Adrenal gland (tissue), 12 donors: ENCODE measurements around the gene PSMB7. TPM values are rescaled to one million over a fixed set of nuclear protein-coding genes. Genes with fewer than 3 reads are reported as not detected.

Source experiments
- DNase-seq, 7 donors: peaks; one replicate each; pipeline ENCODE4 v3.0.0-alpha.2; 2019 to 2020
- H3K27ac ChIP-seq, 5 donors: fragments of 200-600 bp; sonication (generic) in 4 of 5; 1 replicate in 3 of 5; 2 replicates in 2 of 5; pipeline versions ENCODE4 v1.5.1 to v1.8.0; 2016 to 2020; ENCODE audit warnings: mild to moderate bottlenecking in 1 of 5
- H3K27me3 ChIP-seq: fragments of 200-600 bp; 2 replicates; pipeline ENCODE4 v1.8.0; 2021
- H3K36me3 ChIP-seq, 2 donors: fragments of 200-600 bp; replicated peaks in 1 of 2; 1 replicate in 1 of 2; 2 replicates in 1 of 2; pipeline versions ENCODE4 v1.5.1 to v1.8.0; 2018 to 2022
- H3K4me1 ChIP-seq, 2 donors: fragments of 200-600 bp; replicated peaks in 1 of 2; 1 replicate in 1 of 2; 2 replicates in 1 of 2; pipeline versions ENCODE4 v1.5.1 to v1.8.0; 2018 to 2021
- H3K4me3 ChIP-seq, 4 donors: fragments of 200-600 bp; sonication (generic) in 3 of 4; one replicate each; pipeline ENCODE4 v1.5.1; 2016 to 2018
- H3K9me3 ChIP-seq, 3 donors: fragments of 200-600 bp; sonication (generic) in 1 of 3; replicated peaks in 1 of 3; 1 replicate in 2 of 3; 2 replicates in 1 of 3; pipeline versions ENCODE4 v1.5.1 to v1.8.0; 2016 to 2021
- CTCF ChIP-seq, 6 experiments: fragments of 450-650 bp in 4 of 6; fragments of 200-600 bp in 2 of 6; sonication (generic) in 1 of 6; IDR thresholded peaks; 1 replicate in 5 of 6; 2 replicates in 1 of 6; pipeline versions ENCODE4 v1.5.1 to v1.8.0; 2016 to 2021; ENCODE audit warnings: antibody characterized with exemption in 6 of 6, mild to moderate bottlenecking in 2 of 6, moderate library complexity in 1 of 6
- POLR2A ChIP-seq, 2 donors: fragments of 450-650 bp; IDR thresholded peaks; one replicate each; pipeline ENCODE4 v1.6.1; 2017; ENCODE audit warnings: antibody characterized with exemption in 2 of 2, mild to moderate bottlenecking in 2 of 2, moderate library complexity in 1 of 2
- WGBS, 4 donors: extraction: QIAGEN DNeasy Blood & Tissue Kit in 2 of 4; methylation state at CpG; one replicate each; pipeline versions ENCODE4 v1.1.5 to v1.1.7; 2013 to 2017; 5-methylcytosine and 5-hydroxymethylcytosine counted together
- intact Hi-C, 2 donors: fragments of 100-400 bp; cut with DNase I; formaldehyde crosslinking; loops; one replicate each; pipeline versions ENCODE4 v1.14.1 to v1.15.0; 2022 to 2023
- polyA plus RNA-seq, 3 donors: library from polyadenylated mRNA; stranded (reverse); fragments of 200-250 nt in 2 of 3; fragments of 350-450 nt in 1 of 3; fragmentation: Illumina TruSeq in 1 of 3; extraction: RNeasy Lipid Tissue Mini Kit (QIAGEN cat#74804) in 1 of 3; gene quantifications; one replicate each; pipeline ENCODE4 v1.2.3, GENCODE V29; 2013 to 2014
- total RNA-seq, 9 donors: library from RNA; depleted of rRNA in 4 of 9; stranded (reverse); fragments of >200 nt in 4 of 9; fragments of 120-200 nt in 1 of 9; fragmentation: NEBNext Ultra II Directional in 1 of 9; extraction: Animal tissue kit (Norgen Biotek cat#: 25700) in 1 of 9; gene quantifications; one replicate each; pipeline versions ENCODE4 v1.1.0 to v1.2.4, GENCODE V29; 2013 to 2023
- donor health status: healthy with polysubstance abuse.
- donor health status: Bipolar disorder and iron deficiency.
- donor health status: DM: yes; HTN: yes; CAD: no.
- donor health status: DM: no; HTN: no; CAD: no.
- donor health status: DM: no; HTN: no; CAD: no.
- donor health status: DM: yes; HTN: yes; CAD: no.

The PSMB7 gene
- total and polyA plus RNA-seq, 12 donors, result 107 to 427 (median 178) TPM

- no peaks in the 10 kb centered on the region for H3K4me1 ChIP-seq
- H3K27ac ChIP-seq, result no peak overlapping the region
- TF ChIP-seq CTCF (IDR thresholded peaks at IDR 0.05), result no peak
- TF ChIP-seq POLR2A (IDR thresholded peaks at IDR 0.05), result no peak
- peaks cover 0 to 3% of the 10 kb centered on the region in 2 donors for H3K36me3 ChIP-seq
- WGBS, 4 donors, result 89 to 93% (median 90%) methylated on average over 13 to 21 of the region's 21 CpGs
- H3K27me3 ChIP-seq, result no peaks in the 10 kb centered on the region
- H3K9me3 ChIP-seq, result no peaks in the 10 kb centered on the region
- DNase-seq, result no peak
- intact Hi-C loops, result no loop called here
- H3K4me3 ChIP-seq, result no peak overlapping the region
Observed at GRCh38 chr9:124308606-124309491, 106.4 kb downstream of the PSMB7 start.

GRCh38 chr9:124307379-124308030 is 107.7 kb downstream of the PSMB7 start:
- Histone ChIP-seq H3K36me3 (peaks cover 0 to 3% of the 10 kb centered on the region in 2 donors), H3K9me3 (no peaks in the 10 kb centered on the region), H3K27ac (no peak overlapping the region), H3K4me1 (no peaks in the 10 kb centered on the region), H3K4me3 (no peak overlapping the region), H3K27me3 (no peaks in the 10 kb centered on the region)
- intact Hi-C loops, result no loop called here
- no peak for DNase-seq
- WGBS, 4 donors, result 80 to 94% (median 89%) methylated on average over 7 to 24 of the region's 24 CpGs
- TF ChIP-seq CTCF (IDR thresholded peaks at IDR 0.05) (no peak), POLR2A (IDR thresholded peaks at IDR 0.05) (no peak)

GRCh38 chr9:124306098-124306735 is 109.0 kb downstream of the PSMB7 start:
- no peaks in the 10 kb centered on the region for H3K4me1 ChIP-seq
- H3K36me3 ChIP-seq, result peaks cover 0 to 3% of the 10 kb centered on the region in 2 donors
- TF ChIP-seq POLR2A (IDR thresholded peaks at IDR 0.05) (no peak), CTCF (IDR thresholded peaks at IDR 0.05) (no peak)
- DNase-seq, result no peak
- intact Hi-C loops, result no loop called here
- H3K27ac ChIP-seq, result no peak overlapping the region
- no peak overlapping the region for H3K4me3 ChIP-seq
- H3K27me3 ChIP-seq, result no peaks in the 10 kb centered on the region
- H3K9me3 ChIP-seq, result no peaks in the 10 kb centered on the region
- 72 to 82% (median 75%) methylated on average over 13 of the region's 13 CpGs for WGBS, 4 donors

- H3K9me3 ChIP-seq, result no peaks in the 10 kb centered on the region
- WGBS, 4 donors, result 88 to 94% (median 90%) methylated on average over 7 to 8 of the region's 8 CpGs
Observed at GRCh38 chr9:124304285-124304684, 111.0 kb downstream of the PSMB7 start.

More at GRCh38 chr9:124304285-124304684, 111.0 kb downstream of the PSMB7 start:
- intact Hi-C loops, result no loop called here
- Histone ChIP-seq H3K36me3 (peaks cover 0 to 3% of the 10 kb centered on the region in 2 donors), H3K4me3 (no peak overlapping the region), H3K27ac (no peak overlapping the region), H3K4me1 (no peaks in the 10 kb centered on the region), H3K27me3 (no peaks in the 10 kb centered on the region)
- no peak for DNase-seq
- TF ChIP-seq CTCF (IDR thresholded peaks at IDR 0.05) (no peak), POLR2A (IDR thresholded peaks at IDR 0.05) (no peak)
